Activated gamma-delta T cell (primary cell): Measurements from ENCODE around the gene TMEM161A.
"Not testable (repeated sequence)": the region's sequence is repeated elsewhere in the genome, so short reads cannot be mapped to it uniquely, and the experiment has no call there.

Experiments
- DNase-seq: peaks from one replicate; lab custom pipeline; 2025; lab: John Stamatoyannopoulos, UW
- total RNA-seq, 2 donors: gene quantifications; one replicate each; lab custom pipeline; 2026; lab: John Stamatoyannopoulos, UW

TMEM161A gene
- 21.0 reads per million in 2 donors for total RNA-seq

- DNase-seq = peak; percentile 65
Observed at GRCh38 chr19:19138109-19138981, at the start of gene TMEM161A. Gene TMEM161A (minus strand): TSS chr19:19138478. CDS start chr19:19138428, 50 bp downstream.

- DNase-seq = no peak
Observed at GRCh38 chr19:19186742-19187141, 48.5 kb upstream of the TMEM161A start.

GRCh38 chr19:19185853-19186740 is 47.8 kb upstream of the TMEM161A start:
- no peak for DNase-seq

GRCh38 chr19:19181488-19181998 is 43.3 kb upstream of the TMEM161A start:
- no peak for DNase-seq

- no peak for DNase-seq
Observed at GRCh38 chr19:19179548-19180441, 41.5 kb upstream of the TMEM161A start.

GRCh38 chr19:19176950-19177349 is 38.7 kb upstream of the TMEM161A start:
- DNase-seq = no peak

- not testable (repeated sequence) for DNase-seq
Observed at GRCh38 chr19:19173243-19173642, 35.0 kb upstream of the TMEM161A start.

GRCh38 chr19:19171821-19172532 is 33.7 kb upstream of the TMEM161A start:
- no peak for DNase-seq

GRCh38 chr19:19170873-19171672 is 32.8 kb upstream of the TMEM161A start:
- no peak for DNase-seq

GRCh38 chr19:19170053-19170872 is 32.0 kb upstream of the TMEM161A start, which contains the start of gene MEF2B:
Gene MEF2B (minus strand): TSS chr19:19170263. CDS start chr19:19150735, 19,528 bp downstream.
- peak; percentile 49 for DNase-seq

GRCh38 chr19:19169236-19170052 is 31.2 kb upstream of the TMEM161A start:
- DNase-seq = no peak

GRCh38 chr19:19167612-19168011 is 29.3 kb upstream of the TMEM161A start:
- DNase-seq = no peak

- DNase-seq = no peak
Observed at GRCh38 chr19:19165396-19165795, 27.1 kb upstream of the TMEM161A start.

GRCh38 chr19:19162495-19162894 is 24.2 kb upstream of the TMEM161A start:
- DNase-seq = no peak

- no peak for DNase-seq
Observed at GRCh38 chr19:19160461-19161035, 22.3 kb upstream of the TMEM161A start.

- DNase-seq = no peak
Observed at GRCh38 chr19:19159534-19159933, 21.3 kb upstream of the TMEM161A start.

GRCh38 chr19:19157808-19158207 is 19.5 kb upstream of the TMEM161A start:
- DNase-seq = no peak
